Kidney tubule cell (primary cell): ENCODE measurements around the gene ABHD14A.

Source experiments
- DNase-seq: peaks from one replicate; pipeline ENCODE4 v3.0.0-alpha.2; 2018; ENCODE audit warnings: low spot score

The ABHD14A gene

GRCh38 chr3:51997172-51997571 is 22.3 kb downstream of the ABHD14A start:
- no peak for DNase-seq

- DNase-seq, result peak; percentile 89
Measured at GRCh38 chr3:51997935-51998596, 23.2 kb downstream of the ABHD14A start.

GRCh38 chr3:51998774-51999173 is 23.9 kb downstream of the ABHD14A start:
- DNase-seq, result no peak

- DNase-seq, result no peak
Measured at GRCh38 chr3:51999846-52000245, 25.0 kb downstream of the ABHD14A start.

- peak; percentile 74 for DNase-seq
Measured at GRCh38 chr3:52001443-52001974, 26.6 kb downstream of the ABHD14A start.

- no peak for DNase-seq
Measured at GRCh38 chr3:52002748-52003147, 27.9 kb downstream of the ABHD14A start.

- no peak for DNase-seq
Measured at GRCh38 chr3:52004163-52004787, 29.4 kb downstream of the ABHD14A start.

GRCh38 chr3:52004906-52005395 is 30.1 kb downstream of the ABHD14A start:
- DNase-seq, result no peak

- peak; percentile 70 for DNase-seq
Measured at GRCh38 chr3:52005571-52005986, 30.7 kb downstream of the ABHD14A start.

- no peak for DNase-seq
Measured at GRCh38 chr3:52006017-52006819, 31.4 kb downstream of the ABHD14A start.

GRCh38 chr3:52006820-52007133 is 31.9 kb downstream of the ABHD14A start:
- DNase-seq, result no peak

GRCh38 chr3:52007291-52007690 is 32.4 kb downstream of the ABHD14A start:
- DNase-seq, result no peak

GRCh38 chr3:52010431-52010830 is 35.6 kb downstream of the ABHD14A start:
- DNase-seq, result no peak

- DNase-seq, result no peak
Measured at GRCh38 chr3:52012699-52013098, 37.8 kb downstream of the ABHD14A start.

GRCh38 chr3:52013802-52014598 is 39.1 kb downstream of the ABHD14A start:
- DNase-seq, result no peak

GRCh38 chr3:52014613-52015012 is 39.7 kb downstream of the ABHD14A start:
- no peak for DNase-seq

GRCh38 chr3:52015438-52016228 is 40.8 kb downstream of the ABHD14A start:
- DNase-seq, result no peak

- no peak for DNase-seq
Measured at GRCh38 chr3:52017586-52017985, 42.7 kb downstream of the ABHD14A start.

GRCh38 chr3:52018319-52019000 is 43.6 kb downstream of the ABHD14A start:
- DNase-seq, result no peak

- no peak for DNase-seq
Measured at GRCh38 chr3:52019352-52020080, 44.7 kb downstream of the ABHD14A start.
